BLaER1 (cell line): ENCODE data around the gene KCNQ1OT1.

Source experiments
- H3K27ac ChIP-seq: shearing (Covaris generic); formaldehyde crosslinking; 2 replicates; pipeline ENCODE4 v1.8.1; 2022
- H3K27me3 ChIP-seq: shearing (Covaris generic); formaldehyde crosslinking; 2 replicates; pipeline ENCODE4 v1.8.1; 2022
- H3K36me3 ChIP-seq: shearing (Covaris generic); formaldehyde crosslinking; 2 replicates; pipeline ENCODE4 v1.8.1; 2022
- H3K4me1 ChIP-seq: shearing (Covaris generic); formaldehyde crosslinking; 2 replicates; pipeline ENCODE4 v1.8.1; 2022
- H3K4me2 ChIP-seq: shearing (Covaris generic); formaldehyde crosslinking; 2 replicates; pipeline ENCODE4 v1.8.1; 2022
- H3K4me3 ChIP-seq: shearing (Covaris generic); formaldehyde crosslinking; 2 replicates; pipeline ENCODE4 v1.8.1; 2022
- H3K9ac ChIP-seq: shearing (Covaris generic); formaldehyde crosslinking; 2 replicates; pipeline ENCODE4 v1.8.1; 2022
- H3K9me3 ChIP-seq: shearing (Covaris generic); formaldehyde crosslinking; 2 replicates; pipeline ENCODE4 v1.8.1; 2022
- H4K20me1 ChIP-seq: shearing (Covaris generic); formaldehyde crosslinking; 2 replicates; pipeline ENCODE4 v1.8.1; 2022
- Cebpa-rat ChIP-seq: shearing (Covaris generic); IDR thresholded peaks from 2 replicates; pipeline ENCODE4 v1.8.1; 2022

KCNQ1OT1 gene

GRCh38 chr11:2742611-2743426, 43.0 kb upstream of the KCNQ1OT1 start:
- Histone ChIP-seq H3K27me3 (no peaks in the 10 kb centered on the region), H3K27ac (no peak overlapping the region), H3K4me1 (peaks cover 39% of the 10 kb centered on the region), H3K4me3 (no peak overlapping the region), H4K20me1 (no peaks in the 10 kb centered on the region), H3K9me3 (no peaks in the 10 kb centered on the region), H3K36me3 (no peaks in the 10 kb centered on the region), H3K9ac (no peak overlapping the region), H3K4me2 (no peak overlapping the region)
- no peak for TF ChIP-seq Cebpa-rat

DNA sequence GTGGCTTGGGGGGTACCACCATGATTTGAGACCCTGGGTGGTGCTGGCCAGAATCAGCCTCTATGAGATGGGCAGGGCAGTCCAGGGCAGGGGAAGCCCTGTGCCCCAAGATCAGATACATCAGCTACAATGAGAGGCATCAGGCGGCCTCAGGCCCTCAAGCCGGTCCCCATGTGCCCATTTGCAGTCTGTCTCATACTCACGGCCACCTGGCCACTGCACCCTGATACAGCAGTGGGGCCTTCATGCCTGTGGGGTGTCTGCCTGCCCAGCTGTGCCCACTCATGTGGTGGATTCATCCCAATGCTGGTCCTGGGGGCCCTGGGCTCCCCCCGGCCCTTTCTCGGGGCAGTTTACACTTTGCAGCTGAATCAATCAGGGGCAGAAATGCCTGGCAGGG, 42.4 kb upstream of the KCNQ1OT1 start:
- Histone ChIP-seq H4K20me1 (no peaks in the 10 kb centered on the region), H3K27me3 (no peaks in the 10 kb centered on the region), H3K36me3 (no peaks in the 10 kb centered on the region), H3K4me2 (no peak overlapping the region), H3K4me1 (peaks cover 45% of the 10 kb centered on the region), H3K9ac (no peak overlapping the region), H3K4me3 (no peak overlapping the region), H3K9me3 (no peaks in the 10 kb centered on the region), H3K27ac (no peak overlapping the region)
- no peak for TF ChIP-seq Cebpa-rat

GRCh38 chr11:2741377-2742131, 41.8 kb upstream of the KCNQ1OT1 start:
- Histone ChIP-seq H4K20me1 (no peaks in the 10 kb centered on the region), H3K27me3 (no peaks in the 10 kb centered on the region), H3K9ac (no peak overlapping the region), H3K36me3 (no peaks in the 10 kb centered on the region), H3K4me1 (peaks cover 49% of the 10 kb centered on the region), H3K27ac (peak overlapping the region; percentile 51; the same call in 1 of the 2 replicates), H3K4me2 (0 out of 2 replicates have a peak overlapping the region, but pooled peaks have one; percentile 69), H3K4me3 (no peak overlapping the region), H3K9me3 (no peaks in the 10 kb centered on the region)
- TF ChIP-seq Cebpa-rat, result no peak

DNA sequence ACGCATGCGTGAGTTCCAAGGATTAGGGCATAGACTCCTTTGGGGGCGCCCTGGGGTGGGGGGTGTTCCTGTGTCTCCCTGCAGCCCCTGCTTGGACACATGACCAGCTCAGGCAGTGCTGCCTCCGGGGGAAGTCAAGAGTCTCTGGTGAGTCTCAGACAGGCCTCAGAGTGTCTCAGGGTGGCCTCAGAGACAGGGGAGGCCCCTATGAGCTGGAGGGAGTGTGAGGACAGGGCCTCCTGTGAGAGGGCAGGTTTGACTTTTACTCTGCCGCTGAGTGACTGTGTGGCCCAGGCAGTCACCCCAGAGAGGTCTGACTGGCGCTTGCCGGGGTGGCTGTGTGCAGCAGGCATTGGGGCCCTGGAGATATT, 41.2 kb upstream of the KCNQ1OT1 start:
- Histone ChIP-seq H3K9me3 (no peaks in the 10 kb centered on the region), H4K20me1 (no peaks in the 10 kb centered on the region), H3K4me3 (no peak overlapping the region), H3K27me3 (no peaks in the 10 kb centered on the region), H3K27ac (peak overlapping the region; percentile 51; the same call in 1 of the 2 replicates), H3K4me1 (peaks cover 49% of the 10 kb centered on the region), H3K4me2 (peak overlapping the region; percentile 69), H3K36me3 (no peaks in the 10 kb centered on the region), H3K9ac (no peak overlapping the region)
- TF ChIP-seq Cebpa-rat, result no peak

GRCh38 chr11:2740275-2740940, 40.6 kb upstream of the KCNQ1OT1 start:
- no peaks in the 10 kb centered on the region for H3K36me3 ChIP-seq
- H3K9ac ChIP-seq, result no peak overlapping the region
- no peaks in the 10 kb centered on the region for H4K20me1 ChIP-seq
- H3K27me3 ChIP-seq, result no peaks in the 10 kb centered on the region
- no peak overlapping the region for H3K4me3 ChIP-seq
- H3K9me3 ChIP-seq, result no peaks in the 10 kb centered on the region
- H3K4me2 ChIP-seq, result peak overlapping the region; percentile 69
- 0 out of 2 replicates have a peak overlapping the region, but pooled peaks have one; percentile 51 for H3K27ac ChIP-seq
- peaks cover 49% of the 10 kb centered on the region for H3K4me1 ChIP-seq
- TF ChIP-seq Cebpa-rat, result no peak

- peak overlapping the region; percentile 69 for H3K4me2 ChIP-seq
- H3K27me3 ChIP-seq, result no peaks in the 10 kb centered on the region
- H4K20me1 ChIP-seq, result no peaks in the 10 kb centered on the region
- TF ChIP-seq Cebpa-rat, result no peak
- no peak overlapping the region for H3K9ac ChIP-seq
- 0 out of 2 replicates have a peak overlapping the region, but pooled peaks have one; percentile 1 for H3K27ac ChIP-seq
- H3K9me3 ChIP-seq, result no peaks in the 10 kb centered on the region
- H3K4me3 ChIP-seq, result no peak overlapping the region
- H3K4me1 ChIP-seq, result peaks cover 56% of the 10 kb centered on the region
- no peaks in the 10 kb centered on the region for H3K36me3 ChIP-seq
Measured at GRCh38 chr11:2739531-2740274, 39.9 kb upstream of the KCNQ1OT1 start.

DNA sequence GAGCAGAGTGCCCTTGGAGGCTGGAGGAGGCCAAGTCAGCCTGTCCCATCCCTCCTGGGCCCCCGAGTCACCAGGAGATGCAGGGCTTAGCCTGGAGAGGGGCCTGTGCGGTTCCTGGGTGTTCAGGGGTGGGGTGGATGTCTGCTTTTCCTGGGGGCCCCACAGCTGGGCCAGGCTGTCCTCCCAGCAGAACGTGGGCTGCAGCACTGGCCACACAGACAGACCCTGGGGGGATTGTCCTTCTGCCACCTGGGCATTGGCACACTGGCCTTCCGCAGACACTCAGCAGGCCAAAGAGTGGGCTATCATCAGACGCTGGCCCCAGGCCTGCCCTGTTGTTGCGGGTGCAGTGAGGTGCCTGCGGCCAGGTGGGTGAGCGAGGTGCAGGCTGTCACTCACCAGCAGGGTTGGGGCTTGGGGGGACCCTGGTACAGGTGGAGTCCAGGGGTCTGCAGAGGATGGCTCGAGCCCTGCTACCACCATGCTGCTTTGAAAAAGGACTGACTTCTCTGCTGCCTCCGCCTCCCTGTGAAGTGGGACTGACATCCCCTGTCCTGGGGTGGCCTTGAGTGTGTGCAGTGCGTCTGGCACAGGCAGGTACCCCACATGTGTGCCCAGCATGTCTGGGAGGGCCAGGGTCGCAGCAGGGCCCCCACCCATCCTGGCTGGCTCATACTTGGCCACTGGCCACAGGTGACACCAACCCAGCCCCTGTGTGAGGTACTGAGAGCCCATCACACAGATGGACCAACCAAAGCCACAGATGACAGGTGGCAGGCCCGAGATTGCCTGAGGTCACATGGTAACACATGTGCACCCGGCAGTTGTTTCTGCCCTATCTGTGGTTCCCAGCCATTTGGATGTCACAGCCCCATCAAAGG, 39.0 kb upstream of the KCNQ1OT1 start:
- no peaks in the 10 kb centered on the region for H3K9me3 ChIP-seq
- H3K27ac ChIP-seq, result peak overlapping the region; percentile 53; the same call in 1 of the 2 replicates
- H4K20me1 ChIP-seq, result no peaks in the 10 kb centered on the region
- TF ChIP-seq Cebpa-rat, result no peak
- H3K27me3 ChIP-seq, result no peaks in the 10 kb centered on the region
- H3K4me3 ChIP-seq, result no peak overlapping the region
- H3K4me1 ChIP-seq, result peaks cover 65% of the 10 kb centered on the region
- H3K36me3 ChIP-seq, result no peaks in the 10 kb centered on the region
- H3K4me2 ChIP-seq, result peak overlapping the region; percentile 69
- H3K9ac ChIP-seq, result no peak overlapping the region

DNA sequence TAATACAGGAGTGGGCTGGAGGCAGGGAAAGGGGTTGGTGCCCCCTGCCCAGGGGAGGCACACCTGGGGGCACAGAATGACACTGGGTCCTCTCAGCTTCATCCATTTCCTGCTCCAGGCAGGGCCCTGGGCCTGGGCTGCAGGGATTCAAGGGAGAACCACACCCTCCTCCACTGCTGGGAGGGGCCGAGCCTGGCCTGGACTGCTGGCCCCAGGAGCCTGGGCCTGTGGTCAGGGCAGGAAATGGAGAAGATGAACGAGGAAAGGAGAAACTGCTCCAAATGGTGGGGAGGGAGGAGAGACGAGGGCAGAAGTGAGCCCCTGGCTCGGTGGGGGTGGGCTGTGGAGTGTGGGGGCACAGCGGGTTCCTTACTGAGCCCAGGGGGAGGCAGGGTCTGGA, 38.1 kb upstream of the KCNQ1OT1 start:
- Histone ChIP-seq H3K27me3 (no peaks in the 10 kb centered on the region), H3K4me2 (peak overlapping the region; percentile 53), H3K9ac (0 out of 2 replicates have a peak overlapping the region, but pooled peaks have one; percentile 34), H4K20me1 (no peaks in the 10 kb centered on the region), H3K4me1 (peaks cover 74% of the 10 kb centered on the region), H3K36me3 (no peaks in the 10 kb centered on the region), H3K27ac (peak overlapping the region; percentile 53; the same call in 1 of the 2 replicates), H3K4me3 (no peak overlapping the region), H3K9me3 (no peaks in the 10 kb centered on the region)
- no peak for TF ChIP-seq Cebpa-rat
